GM21526 (cell line): ENCODE data around the gene TLCD1.
"Not testable (repeated sequence)": the region's sequence is repeated elsewhere in the genome, so short reads cannot be mapped to it uniquely, and the experiment has no call there.

Source experiments
- ATAC-seq: cut with Tn5 transposase; IDR thresholded peaks from one replicate; pipeline ENCODE4 v1.9.1; 2021; ENCODE audit warnings: moderate library complexity; ENCODE audit not compliant: unreplicated experiment, low FRiP score

Gene TLCD1

DNA sequence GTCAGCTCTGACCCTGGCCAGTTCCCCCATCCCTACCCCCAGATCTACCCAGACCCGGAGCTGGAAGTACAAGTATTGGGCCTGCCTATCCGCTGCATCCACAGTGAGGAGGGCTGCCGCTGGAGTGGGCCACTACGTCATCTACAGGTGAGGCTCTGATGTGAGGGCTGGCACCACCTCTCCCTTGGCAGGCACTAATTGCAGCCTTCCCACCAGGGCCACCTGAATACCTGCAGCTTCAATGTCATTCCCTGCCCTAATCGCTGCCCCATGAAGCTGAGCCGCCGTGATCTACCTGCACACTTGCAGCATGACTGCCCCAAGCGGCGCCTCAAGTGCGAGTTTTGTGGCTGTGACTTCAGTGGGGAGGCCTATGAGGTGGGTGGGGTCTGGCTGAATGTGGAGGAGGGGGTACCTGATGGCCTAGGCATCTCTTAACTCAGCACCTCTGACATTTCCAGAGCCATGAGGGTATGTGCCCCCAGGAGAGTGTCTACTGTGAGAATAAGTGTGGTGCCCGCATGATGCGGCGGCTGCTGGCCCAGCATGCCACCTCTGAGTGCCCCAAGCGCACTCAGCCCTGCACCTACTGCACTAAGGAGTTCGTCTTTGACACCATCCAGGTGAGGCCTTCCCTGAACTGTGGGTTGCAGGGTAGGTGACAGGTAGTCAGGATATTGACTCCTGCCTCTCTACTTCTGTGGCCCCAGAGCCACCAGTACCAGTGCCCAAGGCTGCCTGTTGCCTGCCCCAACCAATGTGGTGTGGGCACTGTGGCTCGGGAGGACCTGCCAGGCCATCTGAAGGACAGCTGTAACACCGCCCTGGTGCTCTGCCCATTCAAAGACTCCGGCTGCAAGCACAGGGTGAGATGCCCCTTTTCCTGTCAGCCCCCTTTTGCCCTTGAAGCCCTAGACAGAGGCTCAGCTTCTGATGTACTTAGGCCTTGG lies 22.0 kb upstream of the TLCD1 start:
- ATAC-seq = no peak

DNA sequence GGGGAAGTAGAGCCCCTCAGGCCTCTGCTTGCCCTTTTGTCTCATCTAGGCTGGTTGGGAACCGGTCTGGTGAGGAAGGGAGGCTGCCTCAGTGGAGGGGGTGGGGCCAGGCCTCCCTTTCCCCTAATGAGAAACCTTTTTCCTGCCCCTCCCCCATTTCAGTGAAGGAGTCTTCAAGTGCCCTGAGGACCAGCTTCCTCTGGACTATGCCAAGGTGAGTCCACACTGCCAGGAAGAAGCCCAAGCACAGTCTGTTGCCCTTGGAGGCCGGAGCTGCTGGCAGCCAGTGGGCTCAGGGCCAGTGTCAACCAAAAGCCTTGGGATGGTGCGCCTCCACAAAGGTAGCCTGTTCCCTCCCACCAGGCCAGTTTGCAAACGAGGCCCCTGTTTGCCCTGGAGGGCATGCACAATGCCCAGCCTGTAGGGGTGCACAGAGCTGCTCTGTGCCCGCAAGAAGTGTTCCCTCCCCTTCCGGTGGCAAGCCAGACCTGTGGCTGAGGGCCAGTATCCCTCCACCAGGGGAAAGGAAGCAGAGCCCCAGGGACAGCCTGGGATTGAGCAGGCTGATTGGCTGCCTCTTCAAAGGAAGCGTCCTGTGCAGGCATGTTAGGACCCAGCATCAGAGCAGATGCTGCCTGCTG lies 21.1 kb upstream of the TLCD1 start:
- ATAC-seq = no peak

DNA sequence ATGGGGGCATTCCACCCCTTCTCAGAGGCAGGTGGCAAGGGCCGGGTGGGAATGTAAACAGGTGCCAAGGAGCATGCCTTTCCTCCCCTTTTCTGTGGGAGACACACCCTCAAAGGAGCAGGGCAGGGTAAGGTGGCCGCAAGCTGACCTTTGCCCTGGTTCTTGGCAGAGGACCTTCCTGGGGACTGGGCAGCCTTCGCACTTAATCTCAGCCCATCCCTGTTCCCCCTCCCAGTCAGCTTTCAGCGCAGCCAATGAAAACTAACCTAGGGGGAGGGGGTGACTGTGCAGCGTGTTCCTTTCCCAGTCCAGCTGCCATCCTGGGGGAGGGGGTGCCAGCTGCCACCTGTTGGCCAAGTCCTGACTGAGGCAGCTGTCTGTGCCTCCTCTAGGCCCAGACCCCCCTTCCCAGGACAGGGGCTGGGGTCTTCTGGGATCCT lies 20.6 kb upstream of the TLCD1 start:
- ATAC-seq = no peak

DNA sequence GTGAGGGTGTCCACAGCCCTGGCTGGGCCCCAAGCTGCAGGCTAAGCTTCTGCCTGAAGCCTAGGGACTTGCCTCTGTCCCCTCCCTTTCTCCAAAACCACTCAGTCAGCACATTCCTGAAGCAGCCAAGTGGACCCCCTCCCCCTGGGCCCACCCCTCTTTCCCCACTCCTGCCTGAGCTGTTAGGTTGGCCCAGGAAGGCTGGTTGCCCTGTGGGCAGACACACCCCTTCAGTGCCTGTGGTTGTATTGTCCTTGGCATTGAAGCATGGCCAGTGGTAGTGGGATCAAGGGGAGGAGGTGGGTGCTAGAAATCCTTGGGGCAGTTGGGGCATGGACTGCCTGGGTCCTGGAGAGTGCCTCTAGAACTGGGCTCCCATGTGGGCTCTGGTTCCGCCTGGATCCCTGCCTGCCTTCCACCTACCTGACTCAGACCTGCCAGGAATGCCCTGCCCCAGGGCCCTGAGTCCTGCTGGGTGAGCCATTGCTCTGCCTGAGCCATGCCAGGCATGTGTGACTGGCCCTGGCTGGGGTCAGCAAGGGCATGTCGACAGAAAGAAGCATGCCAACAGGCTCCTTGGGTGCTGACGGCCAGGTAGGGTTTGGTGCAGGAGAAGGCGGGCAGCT lies 19.9 kb upstream of the TLCD1 start:
- no peak for ATAC-seq

DNA sequence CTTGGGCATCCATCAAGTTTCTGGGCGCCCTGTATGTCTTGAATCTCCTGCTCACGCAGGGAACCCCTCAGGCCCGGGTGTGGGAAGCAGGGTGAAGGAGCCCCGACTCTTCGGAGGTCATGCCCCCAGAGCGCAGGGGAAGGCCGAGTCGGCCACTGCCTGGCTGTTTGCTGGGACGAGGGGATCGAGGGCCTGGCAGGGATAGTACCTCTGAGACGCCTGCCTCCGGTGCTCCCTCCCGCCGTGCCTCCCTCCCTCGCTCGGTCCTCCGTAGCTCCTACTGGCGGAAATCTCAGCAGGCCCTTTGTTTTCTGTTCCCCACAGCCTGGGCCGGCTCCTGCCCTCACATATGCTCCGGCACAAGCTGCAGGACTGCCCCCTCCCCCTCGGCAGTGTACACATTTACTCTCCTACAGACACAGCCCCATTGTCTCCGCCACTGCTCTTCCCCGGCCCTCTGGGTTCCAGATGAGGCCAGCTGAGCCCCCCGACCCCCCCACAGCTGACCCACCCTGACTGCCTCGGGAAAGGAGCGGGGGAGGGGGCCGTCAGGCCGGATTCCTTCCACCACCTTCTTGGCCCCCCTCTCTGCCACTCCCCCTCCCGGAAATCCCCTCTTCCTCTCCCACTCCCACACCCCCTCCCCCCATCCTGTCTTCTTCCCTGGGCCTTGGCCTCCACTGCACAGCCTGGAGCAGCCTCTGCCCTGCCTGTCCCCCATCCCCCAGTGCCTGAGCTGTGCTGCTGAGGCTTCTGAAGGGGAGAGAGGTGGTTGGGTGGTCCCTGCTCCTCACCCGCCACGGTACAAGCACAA lies 19.1 kb upstream of the TLCD1 start:
- ATAC-seq = no peak

DNA sequence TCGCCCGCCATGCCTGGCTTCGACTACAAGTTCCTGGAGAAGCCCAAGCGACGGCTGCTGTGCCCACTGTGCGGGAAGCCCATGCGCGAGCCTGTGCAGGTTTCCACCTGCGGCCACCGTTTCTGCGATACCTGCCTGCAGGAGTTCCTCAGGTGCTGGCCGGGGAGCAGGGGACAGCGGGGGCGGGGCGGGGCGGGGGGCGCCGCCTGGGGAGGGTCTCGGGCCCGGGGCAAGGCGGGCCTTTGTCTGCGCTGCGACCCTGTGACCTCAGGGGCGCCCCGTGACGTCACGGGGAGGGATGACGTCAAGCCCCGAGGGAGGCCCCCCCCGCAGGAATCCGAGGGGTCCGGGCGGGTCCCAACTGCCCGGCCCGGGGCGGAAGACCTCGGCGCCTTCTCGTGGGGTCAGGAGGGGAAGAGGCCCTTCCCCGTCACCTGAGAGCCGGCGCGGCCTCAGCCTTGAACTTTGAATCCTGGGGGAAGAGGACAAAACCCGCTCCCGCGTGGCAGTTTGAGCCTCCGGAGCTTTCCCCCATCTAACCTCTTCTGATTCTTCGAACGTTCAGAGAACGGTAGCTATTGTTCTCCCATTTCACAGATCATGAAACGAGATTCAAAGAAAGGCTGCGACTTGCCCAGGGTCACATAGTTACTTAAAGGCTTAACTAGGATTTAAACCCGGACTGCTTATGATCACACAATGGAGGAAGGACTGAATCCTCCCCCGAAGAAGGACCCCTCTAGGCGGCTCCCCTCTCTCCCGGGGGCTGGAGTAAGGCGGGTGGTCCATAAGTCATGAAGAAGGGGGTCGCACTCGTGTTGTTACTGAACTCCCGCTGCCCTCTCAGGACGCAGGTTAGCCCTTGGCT lies 18.3 kb upstream of the TLCD1 start:
- peak; percentile 14 for ATAC-seq

DNA sequence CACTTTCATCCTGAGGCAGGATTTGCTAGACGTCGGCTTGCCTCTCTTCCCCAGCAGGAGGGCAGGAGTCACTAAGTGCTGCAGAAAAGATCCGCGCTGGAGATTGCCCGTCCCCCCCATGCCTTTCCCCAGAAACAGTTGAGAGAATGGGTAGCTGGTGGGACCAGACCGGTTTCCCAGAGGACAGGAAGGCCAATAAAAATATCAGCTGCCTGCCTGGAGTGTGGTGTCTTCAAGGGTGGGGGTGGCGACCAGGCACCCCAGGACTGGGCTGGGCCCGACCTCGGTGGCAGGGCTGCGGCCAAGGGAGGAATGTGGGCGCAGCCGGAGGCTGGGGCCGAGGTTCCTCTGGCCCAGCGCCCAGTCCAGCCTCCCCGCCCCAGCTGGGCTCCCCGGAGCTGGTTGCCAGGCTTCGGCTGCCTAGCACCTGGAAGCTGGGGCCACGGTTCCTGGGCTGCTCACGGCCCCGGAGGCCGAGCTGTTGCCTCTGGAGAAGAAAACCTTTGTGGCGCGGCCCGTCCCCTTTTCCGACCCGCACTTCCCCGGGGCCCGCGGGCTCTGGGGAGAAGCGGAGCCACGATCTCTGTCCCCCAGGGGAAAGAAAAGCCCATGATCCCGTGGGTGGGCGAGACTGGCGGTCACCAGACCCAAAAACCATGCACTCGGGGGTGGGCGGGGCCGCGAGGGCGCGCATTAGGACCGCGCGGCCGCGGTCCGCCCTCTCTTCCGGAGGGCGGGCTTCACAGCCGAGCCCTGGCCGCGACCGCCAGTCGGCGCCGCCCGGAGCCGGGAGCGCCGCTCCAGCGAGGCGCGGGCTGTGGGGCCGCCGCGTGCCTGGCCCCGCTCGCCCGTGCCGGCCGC lies 17.4 kb upstream of the TLCD1 start, which contains the start of gene TRAF4:
Gene TRAF4 (plus strand): TSS at position 769 of the 861 bp plus-strand sequence. CDS start 102 bp downstream, outside the sequence.
- peak; percentile 42 for ATAC-seq

DNA sequence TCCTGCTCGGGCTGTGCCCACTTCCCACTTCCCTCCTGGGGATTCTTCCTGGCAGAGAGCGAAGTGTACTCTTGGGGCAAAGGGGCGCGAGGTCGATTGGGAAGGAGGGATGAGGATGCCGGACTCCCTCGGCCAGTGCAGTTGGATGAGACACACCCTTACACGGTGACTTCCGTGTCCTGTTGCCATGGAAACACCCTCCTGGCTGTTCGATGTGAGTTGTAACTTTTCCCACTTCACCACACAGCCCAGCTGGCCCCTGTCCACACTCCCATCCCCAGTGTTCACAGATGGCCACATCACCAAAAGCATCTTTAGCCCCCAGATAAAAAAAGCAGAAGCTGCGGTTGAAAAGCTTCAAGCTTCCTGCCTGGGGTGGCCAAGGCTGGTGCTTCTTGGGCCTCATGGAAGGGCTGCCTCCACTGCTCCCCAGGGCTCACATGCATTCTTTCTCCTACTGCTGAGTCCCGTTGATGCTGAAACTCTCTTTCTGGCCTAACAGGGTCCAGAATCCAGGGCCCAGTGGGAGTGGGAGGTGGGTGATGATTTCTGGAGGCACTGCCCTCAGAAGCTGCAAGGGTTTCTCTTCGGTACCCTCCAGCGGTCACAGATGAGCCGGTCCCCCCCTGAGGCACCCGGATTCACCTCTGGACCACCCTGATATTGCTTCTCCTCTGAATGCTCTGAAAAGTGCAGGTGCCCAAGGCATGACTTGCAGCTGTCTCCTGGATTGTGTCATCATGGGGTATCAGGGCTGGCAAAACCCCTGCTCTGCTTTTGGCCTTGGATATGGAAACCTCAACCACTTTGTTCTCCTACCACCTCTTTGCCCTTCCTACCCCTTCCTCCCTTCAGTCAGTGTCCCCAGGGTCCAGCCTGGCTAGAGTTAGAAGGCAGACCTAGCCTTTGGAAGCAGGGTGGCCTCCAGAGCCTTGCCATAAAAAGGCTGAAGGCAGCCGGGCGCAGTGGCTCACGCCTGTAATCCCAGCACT lies 15.6 kb upstream of the TLCD1 start:
- ATAC-seq = no peak

DNA sequence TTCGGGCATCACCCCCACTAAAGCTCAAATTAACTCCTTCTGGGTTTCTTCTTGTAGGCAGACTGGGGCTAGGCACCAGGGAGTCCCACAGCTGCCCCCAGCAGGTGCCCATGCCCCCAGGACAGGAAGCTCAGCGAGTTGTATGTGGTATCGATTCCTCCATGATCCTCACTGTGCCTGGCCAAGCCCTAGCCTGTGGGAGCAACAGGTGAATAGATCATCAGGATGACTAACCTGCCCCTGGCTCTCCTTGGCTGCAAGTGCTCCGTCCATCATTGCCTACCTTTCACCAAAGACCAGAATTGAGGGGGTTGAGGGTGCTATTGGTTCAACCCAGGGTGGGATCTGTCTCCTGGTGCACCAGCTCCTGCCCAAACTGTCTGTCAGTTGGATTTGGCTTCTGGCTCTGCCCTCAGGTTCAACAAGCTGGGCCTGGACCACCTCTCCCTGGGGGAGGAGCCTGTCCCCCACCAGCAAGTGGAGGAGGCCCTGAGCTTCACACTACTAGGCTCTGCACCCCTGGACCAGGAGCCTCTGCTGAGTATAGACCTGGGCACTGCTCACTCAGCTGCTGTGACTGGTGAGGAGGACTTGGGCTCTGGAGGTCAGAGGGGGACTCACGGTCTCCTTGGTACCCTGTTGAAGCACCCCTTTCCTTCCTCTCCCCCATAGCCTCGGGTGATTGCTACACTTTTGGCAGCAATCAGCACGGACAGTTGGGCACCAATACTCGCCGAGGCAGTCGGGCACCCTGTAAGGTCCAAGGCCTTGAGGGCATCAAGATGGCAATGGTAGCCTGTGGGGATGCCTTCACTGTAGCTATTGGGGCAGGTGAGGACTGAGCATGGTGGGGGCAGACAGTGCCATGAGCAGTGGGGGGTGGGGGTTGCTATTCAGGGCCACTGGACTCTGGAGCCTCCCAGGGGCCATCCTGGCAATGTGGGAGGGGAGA lies 14.6 kb upstream of the TLCD1 start:
- no peak for ATAC-seq

DNA sequence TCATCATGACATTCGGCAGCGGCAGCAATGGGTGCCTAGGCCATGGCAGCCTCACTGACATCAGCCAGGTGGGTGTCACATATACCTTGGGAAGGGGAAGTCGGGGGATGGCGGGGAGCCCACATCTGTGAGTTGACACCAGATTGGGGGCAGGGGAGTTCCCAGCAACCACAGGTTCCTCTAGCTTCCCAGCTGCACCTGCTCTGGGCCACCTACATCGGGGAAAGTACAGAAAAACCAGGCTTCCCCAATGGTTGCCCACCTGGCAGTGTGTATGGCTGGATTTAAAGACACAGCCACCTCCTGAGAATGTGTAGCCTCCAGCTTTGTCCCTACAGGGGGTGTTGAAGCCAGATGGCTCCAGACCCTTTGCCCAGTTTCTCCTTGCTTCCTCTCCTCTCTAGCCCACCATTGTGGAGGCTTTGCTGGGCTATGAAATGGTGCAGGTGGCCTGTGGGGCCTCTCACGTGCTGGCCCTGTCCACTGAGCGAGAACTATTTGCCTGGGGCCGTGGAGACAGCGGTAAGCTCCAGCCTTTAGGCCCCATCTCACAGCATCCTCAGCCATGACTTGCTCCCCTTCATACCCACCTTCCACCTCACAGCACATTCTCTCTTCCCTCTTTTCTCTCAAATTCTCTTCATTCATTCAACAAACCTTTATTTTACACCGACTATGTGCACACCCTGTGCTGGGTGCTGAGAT lies 12.8 kb upstream of the TLCD1 start:
- no peak for ATAC-seq

DNA sequence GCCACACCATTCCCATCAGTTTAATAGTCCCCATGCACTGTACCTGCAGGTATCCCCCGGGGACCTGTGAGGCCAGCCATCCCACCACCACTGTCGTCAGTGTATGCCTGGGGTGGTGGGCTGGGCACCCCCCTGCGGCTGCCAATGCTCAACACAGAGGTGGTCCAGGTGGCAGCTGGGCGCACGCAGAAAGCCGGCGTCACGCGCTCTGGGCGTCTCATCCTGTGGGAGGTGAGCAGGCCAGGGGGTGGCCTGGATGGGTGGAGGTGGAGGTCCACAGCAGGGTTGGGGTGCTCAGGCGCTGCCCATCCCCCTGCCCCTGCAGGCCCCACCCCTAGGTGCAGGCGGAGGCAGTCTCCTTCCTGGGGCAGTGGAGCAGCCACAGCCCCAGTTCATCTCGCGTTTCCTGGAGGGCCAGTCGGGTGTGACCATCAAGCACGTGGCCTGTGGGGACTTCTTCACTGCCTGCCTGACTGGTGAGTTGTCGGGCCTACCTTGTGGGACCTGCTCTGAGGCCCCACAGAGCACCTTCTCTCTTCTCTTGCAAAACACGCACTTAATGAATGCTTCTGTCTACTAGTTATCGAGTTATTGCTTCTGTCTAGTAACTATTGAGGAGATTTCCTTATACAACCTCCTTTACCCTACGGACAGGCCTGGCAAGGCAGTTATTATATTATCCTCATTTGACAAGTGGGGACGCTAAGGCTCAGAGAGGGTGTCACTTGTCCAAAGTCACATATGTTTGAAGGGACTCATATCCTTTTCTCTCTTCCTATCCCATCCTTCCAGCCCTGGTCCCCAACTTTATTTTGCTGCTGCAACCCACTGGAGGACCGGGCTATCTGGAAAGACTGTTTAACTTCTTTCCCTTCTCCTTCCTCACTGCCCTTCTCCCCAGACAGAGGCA lies 12.0 kb upstream of the TLCD1 start:
- peak; percentile 39 for ATAC-seq

DNA sequence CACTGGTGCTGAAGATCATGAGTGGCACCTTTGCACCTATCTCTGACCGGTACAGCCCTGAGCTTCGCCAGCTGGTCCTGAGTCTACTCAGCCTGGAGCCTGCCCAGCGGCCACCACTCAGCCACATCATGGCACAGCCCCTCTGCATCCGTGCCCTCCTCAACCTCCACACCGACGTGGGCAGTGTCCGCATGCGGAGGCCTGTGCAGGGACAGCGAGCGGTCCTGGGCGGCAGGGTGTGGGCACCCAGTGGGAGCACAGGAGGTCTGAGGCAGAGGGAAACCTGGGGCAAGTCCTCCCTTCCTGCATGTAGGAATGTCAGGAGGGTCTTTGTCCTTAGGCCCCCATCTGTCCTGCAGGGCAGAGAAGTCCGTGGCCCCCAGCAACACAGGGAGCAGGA lies 11.3 kb upstream of the TLCD1 start:
- no peak for ATAC-seq

DNA sequence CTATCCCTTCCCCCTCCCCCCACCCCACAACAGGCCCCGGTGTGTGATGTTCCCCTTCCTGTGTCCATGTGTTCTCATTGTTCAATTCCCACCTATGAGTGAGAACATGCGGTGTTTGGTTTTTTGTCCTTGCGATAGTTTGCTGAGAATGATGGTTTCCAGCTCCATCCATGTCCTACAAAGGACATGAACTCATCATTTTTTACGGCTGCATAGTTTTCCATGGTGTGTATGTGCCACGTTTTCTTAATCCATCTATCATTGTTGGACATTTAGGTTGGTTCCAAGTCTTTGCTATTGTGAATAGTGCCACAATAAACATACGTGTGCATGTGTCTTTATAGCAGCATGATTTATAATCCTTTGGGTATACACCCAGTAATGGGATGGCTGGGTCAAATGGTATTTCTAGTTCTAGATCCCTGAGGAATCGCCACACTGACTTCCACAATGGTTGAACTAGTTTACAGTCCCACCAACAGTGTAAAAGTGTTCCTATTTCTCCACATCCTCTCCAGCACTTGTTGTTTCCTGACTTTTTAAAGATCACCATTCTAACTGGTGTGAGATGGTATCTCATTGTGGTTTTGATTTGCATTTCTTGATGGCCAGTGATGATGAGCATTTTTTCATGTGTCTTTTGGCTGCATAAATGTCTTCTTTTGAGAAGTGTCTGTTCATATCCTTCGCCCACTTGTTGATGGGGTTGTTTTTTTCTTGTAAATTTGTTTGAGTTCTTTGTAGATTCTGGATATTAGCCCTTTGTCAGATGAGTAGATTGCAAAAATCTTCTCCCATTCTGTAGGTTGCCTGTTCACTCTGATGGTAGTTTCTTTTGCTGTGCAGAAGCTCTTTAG lies 10.1 kb upstream of the TLCD1 start:
- not testable (repeated sequence) for ATAC-seq

DNA sequence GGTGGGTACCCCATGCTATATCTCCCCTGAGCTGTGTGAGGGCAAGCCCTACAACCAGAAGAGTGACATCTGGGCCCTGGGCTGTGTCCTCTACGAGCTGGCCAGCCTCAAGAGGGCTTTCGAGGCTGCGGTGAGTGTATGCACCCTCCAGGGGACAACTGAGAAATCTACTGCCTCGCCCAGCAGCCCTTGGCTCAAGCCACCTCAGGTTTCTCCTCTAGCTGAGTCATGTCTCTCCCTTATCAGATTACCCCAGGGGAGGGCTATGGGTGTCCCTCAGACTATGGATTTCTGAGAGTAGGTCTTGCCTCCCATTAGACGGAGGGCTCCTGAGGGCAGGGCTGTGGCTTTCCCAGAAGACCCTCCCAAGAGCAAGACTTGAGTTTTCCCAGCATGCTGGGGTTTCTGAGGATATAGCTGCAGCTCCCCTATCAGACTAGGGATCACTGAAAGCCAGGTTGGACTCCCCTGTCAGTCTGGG lies 9.2 kb upstream of the TLCD1 start:
- ATAC-seq = no peak
